H9 (cell line): ENCODE data around the gene DPH6. TPM values are rescaled to one million over a fixed set of nuclear protein-coding genes. Genes with fewer than 3 reads are reported as not detected.

Experiments
- DNase-seq: peaks from one replicate; pipeline ENCODE4 v3.0.0-alpha.2; 2017
- H2AFZ ChIP-seq: one replicate; pipeline ENCODE4 v1.6.1; 2013; ENCODE audit warnings: mild to moderate bottlenecking, low read length, control low read depth, moderate library complexity
- H2AK5ac ChIP-seq: 2 replicates; pipeline ENCODE4 v1.6.1; 2013; ENCODE audit warnings: low read length, control low read depth, mixed read lengths; ENCODE audit not compliant: insufficient read length
- H2BK120ac ChIP-seq: one replicate; pipeline ENCODE4 v1.6.1; 2013; ENCODE audit warnings: low read depth, mild to moderate bottlenecking, low read length, control low read depth, inconsistent platforms; ENCODE audit not compliant: poor library complexity, severe bottlenecking
- H2BK12ac ChIP-seq: 2 replicates; pipeline ENCODE4 v1.6.1; 2013; ENCODE audit warnings: low read length, control low read depth, mixed read lengths, low read depth; ENCODE audit not compliant: insufficient read length
- H2BK15ac ChIP-seq: 2 replicates; pipeline ENCODE4 v1.6.1; 2013; ENCODE audit warnings: low read depth, low read length, control low read depth
- H2BK20ac ChIP-seq: one replicate; pipeline ENCODE4 v1.6.1; 2013; ENCODE audit warnings: low read depth, mild to moderate bottlenecking, low read length, control low read depth, inconsistent platforms; ENCODE audit not compliant: poor library complexity, severe bottlenecking
- H2BK5ac ChIP-seq: 2 replicates; pipeline ENCODE4 v1.6.1; 2013; ENCODE audit warnings: low read length, control low read depth, mixed read lengths; ENCODE audit not compliant: insufficient read length
- H3K14ac ChIP-seq: 2 replicates; pipeline ENCODE4 v1.6.1; 2013; ENCODE audit warnings: low read length, control low read depth; ENCODE audit not compliant: insufficient read depth
- H3K18ac ChIP-seq: 2 replicates; pipeline ENCODE4 v1.6.1; 2013; ENCODE audit warnings: low read depth, mild to moderate bottlenecking, mixed read lengths, low read length, control low read depth; ENCODE audit not compliant: insufficient read length
- H3K23ac ChIP-seq: 2 replicates; pipeline ENCODE4 v1.6.1; 2013; ENCODE audit warnings: low read length, control low read depth, mixed read lengths, low read depth; ENCODE audit not compliant: insufficient read length
- H3K23me2 ChIP-seq: 2 replicates; pipeline ENCODE4 v1.6.1; 2013; ENCODE audit warnings: low read depth, mild to moderate bottlenecking, mixed read lengths, low read length, control low read depth; ENCODE audit not compliant: insufficient read length, poor library complexity, severe bottlenecking
- H3K27ac ChIP-seq: 2 replicates; pipeline ENCODE4 v1.5.1; 2013; ENCODE audit warnings: low read length, control low read depth, mixed read lengths, low read depth; ENCODE audit not compliant: insufficient read length
- H3K27me3 ChIP-seq: 2 replicates; pipeline ENCODE4 v1.6.1; 2013; ENCODE audit warnings: low read length, control low read depth, inconsistent platforms; ENCODE audit not compliant: insufficient read depth
- H3K4ac ChIP-seq: 2 replicates; pipeline ENCODE4 v1.6.1; 2013; ENCODE audit warnings: low read depth, mild to moderate bottlenecking, control low read depth, inconsistent platforms, low read length, moderate library complexity
- H3K4me1 ChIP-seq: 2 replicates; pipeline ENCODE4 v1.6.1; 2013; ENCODE audit warnings: low read length, control low read depth, inconsistent platforms; ENCODE audit not compliant: insufficient read depth
- H3K4me2 ChIP-seq: 2 replicates; pipeline ENCODE4 v1.6.1; 2013; ENCODE audit warnings: low read length, control low read depth, mixed read lengths; ENCODE audit not compliant: insufficient read length, insufficient read depth
- H3K56ac ChIP-seq: 2 replicates; pipeline ENCODE4 v1.6.1; 2013; ENCODE audit warnings: low read depth, mild to moderate bottlenecking, mixed read lengths, low read length, control low read depth; ENCODE audit not compliant: insufficient read length
- H3K79me1 ChIP-seq: 2 replicates; pipeline ENCODE4 v1.6.1; 2013; ENCODE audit warnings: low read depth, mild to moderate bottlenecking, moderate library complexity, low read length, control low read depth, inconsistent platforms; ENCODE audit not compliant: insufficient read depth, poor library complexity, severe bottlenecking
- H3K79me2 ChIP-seq: 2 replicates; pipeline ENCODE4 v1.6.1; 2013; ENCODE audit warnings: low read length, control low read depth, inconsistent platforms; ENCODE audit not compliant: insufficient read depth
- H3K9ac ChIP-seq: 2 replicates; pipeline ENCODE4 v1.6.1; 2013; ENCODE audit warnings: low read length, control low read depth, mixed read lengths; ENCODE audit not compliant: insufficient read length; ENCODE audit errors: extremely low read depth
- H3K9me3 ChIP-seq: one replicate; pipeline ENCODE4 v1.6.1; 2013; ENCODE audit warnings: low read depth, low read length, inconsistent platforms; ENCODE audit not compliant: control insufficient read depth
- H3T11ph ChIP-seq: one replicate; pipeline ENCODE4 v1.6.1; 2013; ENCODE audit warnings: mild to moderate bottlenecking, low read length, control low read depth, inconsistent platforms
- H4K20me1 ChIP-seq: one replicate; pipeline ENCODE4 v1.6.1; 2013; ENCODE audit not compliant: control insufficient read depth, insufficient read length, insufficient read depth
- H4K5ac ChIP-seq: 2 replicates; pipeline ENCODE4 v1.6.1; 2013; ENCODE audit warnings: low read depth, mild to moderate bottlenecking, mixed read lengths, low read length, control low read depth; ENCODE audit not compliant: insufficient read length
- H4K8ac ChIP-seq: replicated peaks from 2 replicates; pipeline ENCODE4 v1.6.1; 2013; ENCODE audit warnings: low read length, control low read depth, mixed read lengths, low read depth; ENCODE audit not compliant: insufficient read length
- H4K91ac ChIP-seq: 2 replicates; pipeline ENCODE4 v1.6.1; 2013; ENCODE audit warnings: low read depth, mild to moderate bottlenecking, moderate library complexity, mixed read lengths, low read length, control low read depth; ENCODE audit not compliant: insufficient read length
- H3K27ac Mint-ChIP-seq, 3 experiments: 2 replicates in 2 of 3; 3 replicates in 1 of 3; pipeline ENCODE4 v1.8.0; 2020 to 2021; ENCODE audit warnings: mixed read lengths in 3 of 3, mild to moderate bottlenecking in 1 of 3, moderate library complexity in 1 of 3
- H3K27me3 Mint-ChIP-seq: 2 replicates; pipeline ENCODE4 v1.8.0; 2021; ENCODE audit warnings: low read depth, mild to moderate bottlenecking, moderate library complexity, mixed read lengths
- H3K36me3 Mint-ChIP-seq, 3 experiments: 2 replicates in 2 of 3; 3 replicates in 1 of 3; pipeline ENCODE4 v1.8.0; 2020 to 2021; ENCODE audit warnings: low read depth in 3 of 3, mixed read lengths in 3 of 3; ENCODE audit not compliant: insufficient read depth in 1 of 3
- H3K4me1 Mint-ChIP-seq, 2 experiments: 2 replicates each; pipeline ENCODE4 v1.8.0; 2020; ENCODE audit warnings: mixed read lengths in 2 of 2
- H3K4me3 Mint-ChIP-seq, 2 experiments: 2 replicates in 1 of 2; 3 replicates in 1 of 2; pipeline ENCODE4 v1.8.0; 2020 to 2021; ENCODE audit warnings: mild to moderate bottlenecking in 2 of 2, mixed read lengths in 2 of 2, moderate library complexity in 1 of 2
- H3K9me3 Mint-ChIP-seq, 2 experiments: 2 replicates in 1 of 2; 3 replicates in 1 of 2; pipeline ENCODE4 v1.8.0; 2020; ENCODE audit warnings: mild to moderate bottlenecking in 2 of 2, mixed read lengths in 2 of 2, moderate library complexity in 1 of 2
- CTCF ChIP-seq: fragments of 200-600 bp; sonication (generic); conservative IDR thresholded peaks from 3 replicates; pipeline ENCODE4 v1.8.0; 2021; ENCODE audit warnings: antibody characterized with exemption, mild to moderate bottlenecking
- WGBS: extraction: QIAGEN DNeasy Blood & Tissue Kit; methylation state at CpG from one replicate; pipeline ENCODE4 v1.1.7; 2013; ENCODE audit warnings: missing lambda C conversion rate, low lambda C conversion rate, mixed read lengths; ENCODE audit not compliant: insufficient read length; ENCODE audit errors: extremely low coverage; 5-methylcytosine and 5-hydroxymethylcytosine counted together
- total RNA-seq: library from RNA; stranded (reverse); gene quantifications from 2 replicates; pipeline ENCODE4 v1.2.1, GENCODE V29; 2021

Gene DPH6
- total RNA-seq, 1 experiment from 2014 or later = 42.0 TPM

GRCh38 chr15:35529784-35530183, 16.2 kb downstream of the DPH6 start:
- no peak overlapping the region for H3K56ac ChIP-seq
- no peaks in the 10 kb centered on the region for H3K79me2 ChIP-seq
- DNase-seq = no peak
- H3K23ac ChIP-seq = no peak overlapping the region
- H3K27me3 ChIP-seq = no peaks in the 10 kb centered on the region; the same call in 1 of the 2 replicates
- no peaks in the 10 kb centered on the region for H3K9me3 ChIP-seq
- no peak overlapping the region for H2BK120ac ChIP-seq
- no peaks in the 10 kb centered on the region for H3K27me3 Mint-ChIP-seq
- peaks cover 12 to 35% (median 16%) of the 10 kb centered on the region in 3 experiments; a peak in 6 of 7 replicates for H3K36me3 Mint-ChIP-seq
- no peak overlapping the region for H3K18ac ChIP-seq
- H3K9ac ChIP-seq = no peak overlapping the region
- no peak overlapping the region for H3K27ac ChIP-seq
- H3K27ac Mint-ChIP-seq = no peak overlapping the region
- H3T11ph ChIP-seq = no peak overlapping the region
- H4K91ac ChIP-seq = no peak overlapping the region
- no peak overlapping the region for H3K14ac ChIP-seq
- no peak overlapping the region for H3K4ac ChIP-seq
- no peak overlapping the region for H3K4me3 Mint-ChIP-seq
- H3K4me2 ChIP-seq = no peak overlapping the region
- H3K4me1 Mint-ChIP-seq = no peaks in the 10 kb centered on the region
- no peak overlapping the region for H4K5ac ChIP-seq
- H3K4me1 ChIP-seq = no peaks in the 10 kb centered on the region
- H4K8ac ChIP-seq = no peak overlapping the region
- WGBS = no CpG with 5 or more reads among the region's 2 CpGs
- H2AK5ac ChIP-seq = no peak overlapping the region
- no peaks in the 10 kb centered on the region for H3K23me2 ChIP-seq
- no peak overlapping the region for H2BK12ac ChIP-seq
- H3K9me3 Mint-ChIP-seq = peaks cover 8% of the 10 kb centered on the region in 2 experiments; a peak in 4 of 5 replicates
- H4K20me1 ChIP-seq = no peaks in the 10 kb centered on the region
- no peak overlapping the region for H2AFZ ChIP-seq
- peaks cover 2% of the 10 kb centered on the region for H3K79me1 ChIP-seq
- H2BK15ac ChIP-seq = no peak overlapping the region
- H2BK20ac ChIP-seq = no peak overlapping the region
- H2BK5ac ChIP-seq = no peak overlapping the region
- TF ChIP-seq CTCF = no peak
